CD4-positive, alpha-beta T cell treated with Interleukin-10 for 1 hour (primary cell): ENCODE measurements around the gene UBE2A.

Experiments used
- DNase-seq: peaks from one replicate; pipeline ENCODE4 v3.0.0-alpha.2; 2020

The UBE2A gene

GRCh38 chrX:119614776-119615175 lies 40.4 kb downstream of the UBE2A start:
- no peak for DNase-seq

- DNase-seq, result no peak
These were observed 43.3 kb downstream of the UBE2A start for GRCh38 chrX:119617517-119618164.

- DNase-seq, result no peak
These were observed 44.1 kb downstream of the UBE2A start for GRCh38 chrX:119618439-119618838.

GRCh38 chrX:119622356-119623232 lies 48.2 kb downstream of the UBE2A start:
- no peak for DNase-seq

- DNase-seq, result no peak
These were observed 50.1 kb downstream of the UBE2A start for GRCh38 chrX:119624417-119624816.

- DNase-seq, result no peak
These were observed 50.7 kb downstream of the UBE2A start for GRCh38 chrX:119624951-119625668.

GRCh38 chrX:119625843-119626242 lies 51.5 kb downstream of the UBE2A start:
- DNase-seq, result no peak
